ENCODE data around the gene PARM1.

The PARM1 gene

DNA sequence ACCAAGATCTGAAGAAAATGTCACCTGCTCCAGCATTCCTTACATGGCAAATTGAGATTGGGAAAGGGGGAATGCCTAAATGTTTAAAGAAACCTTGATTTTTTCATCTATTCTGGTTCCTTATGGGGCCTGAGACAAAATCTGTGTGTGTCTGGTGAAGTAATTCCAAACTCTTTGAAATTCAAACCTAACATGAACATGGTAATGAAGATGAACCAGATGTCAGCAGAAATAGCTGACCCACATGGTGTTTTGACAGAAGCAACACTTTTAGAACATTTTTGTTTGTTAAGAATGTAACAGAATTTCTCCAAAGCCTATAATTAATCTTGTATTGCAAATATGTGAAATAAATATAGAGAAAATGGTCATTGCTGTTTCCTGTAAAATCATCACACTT lies 133.0 kb downstream of the PARM1 start:
- DNase-seq (ENCODE audit: low read depth in 2 of 2, low spot score in 1 of 2), result no peak

- DNase-seq (ENCODE audit: low read depth in 2 of 2, low spot score in 1 of 2), result no peak
Observed at GRCh38 chr4:75069493-75070074, 136.7 kb downstream of the PARM1 start.

DNA sequence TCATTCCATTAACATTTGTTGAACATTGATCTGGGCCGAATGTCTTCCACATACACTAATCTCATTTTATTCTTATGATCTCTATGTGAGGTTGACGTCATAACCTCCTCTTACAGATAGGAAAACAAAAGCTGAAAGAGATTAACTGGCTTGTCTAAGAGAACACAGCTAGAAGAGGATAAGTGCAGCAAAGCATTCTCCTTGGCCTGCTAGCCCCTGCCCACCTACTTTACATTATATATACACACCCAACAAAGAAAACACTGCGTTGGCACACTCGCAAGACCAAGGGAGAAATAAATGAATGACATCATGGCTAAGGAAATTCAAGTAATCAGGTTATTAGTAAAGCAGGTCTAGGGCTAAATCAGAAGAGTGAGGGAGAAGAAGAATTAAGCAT lies 138.4 kb downstream of the PARM1 start:
- no peak for DNase-seq (ENCODE audit: low read depth in 2 of 2, low spot score in 1 of 2)

- no peak for DNase-seq (ENCODE audit: low read depth in 2 of 2, low spot score in 1 of 2)
Observed at GRCh38 chr4:75080888-75081287, 148.0 kb downstream of the PARM1 start.

DNA sequence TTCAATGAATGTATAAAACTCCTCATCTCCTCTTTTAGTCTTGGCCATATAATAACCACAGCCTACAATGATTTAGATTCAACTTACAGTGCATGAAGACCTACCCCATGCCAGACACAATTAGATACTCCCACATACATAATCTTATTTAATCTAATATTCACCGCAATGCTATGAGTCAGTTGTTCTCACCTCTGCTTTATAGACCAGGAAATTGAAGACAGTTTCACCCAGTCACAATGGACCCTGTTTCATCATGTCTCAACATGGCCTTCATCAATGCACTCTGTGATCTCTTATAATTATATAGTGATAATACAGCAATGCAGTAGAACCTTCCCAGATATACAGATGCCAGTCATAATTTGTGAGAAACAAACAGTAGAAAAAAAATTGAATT lies 148.6 kb downstream of the PARM1 start:
- no peak for DNase-seq (ENCODE audit: low read depth in 2 of 2, low spot score in 1 of 2)

DNA sequence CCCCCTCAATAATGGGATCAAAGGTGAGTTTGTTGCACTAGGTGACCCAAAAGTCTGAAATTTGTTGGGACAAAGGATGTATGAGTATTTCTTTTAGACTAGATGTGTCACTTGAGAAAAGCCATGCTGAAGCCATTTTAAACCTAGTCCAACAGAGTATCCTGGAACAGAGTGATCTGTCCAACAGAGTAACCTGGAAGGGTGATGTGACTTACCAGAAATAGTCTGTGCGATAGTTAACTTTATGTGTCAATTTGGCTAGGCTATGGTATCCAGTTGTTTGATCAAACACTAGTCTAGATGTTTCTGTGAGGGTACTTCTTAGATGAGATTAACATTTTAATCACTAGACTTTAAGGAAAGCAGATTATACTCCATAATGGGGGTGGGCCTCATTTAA lies 154.5 kb downstream of the PARM1 start:
- no peak for DNase-seq (ENCODE audit: low read depth in 2 of 2, low spot score in 1 of 2)

GRCh38 chr4:75087865-75088264 lies 154.9 kb downstream of the PARM1 start:
- no peak for DNase-seq (ENCODE audit: low read depth in 2 of 2, low spot score in 1 of 2)

DNA sequence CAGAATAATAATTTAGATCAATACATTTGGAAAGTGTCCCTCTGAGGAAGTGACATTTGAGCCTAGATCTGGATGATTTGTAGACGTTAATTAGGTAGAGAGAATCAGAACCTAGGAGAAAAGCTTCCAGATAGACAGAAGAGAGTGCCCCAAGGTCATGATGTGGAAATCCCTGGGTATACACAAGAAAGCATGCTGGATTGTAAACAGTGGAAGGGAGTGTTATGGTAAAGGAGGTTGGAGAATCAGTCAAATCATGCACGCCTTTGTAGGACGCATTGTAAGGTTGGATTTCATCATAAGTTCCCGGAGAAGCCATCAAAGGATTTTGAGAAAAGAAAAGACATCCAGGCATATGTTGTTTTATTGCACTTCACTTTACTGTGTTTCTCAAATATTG lies 156.3 kb downstream of the PARM1 start:
- DNase-seq (ENCODE audit: low read depth in 2 of 2, low spot score in 1 of 2), result no peak

DNA sequence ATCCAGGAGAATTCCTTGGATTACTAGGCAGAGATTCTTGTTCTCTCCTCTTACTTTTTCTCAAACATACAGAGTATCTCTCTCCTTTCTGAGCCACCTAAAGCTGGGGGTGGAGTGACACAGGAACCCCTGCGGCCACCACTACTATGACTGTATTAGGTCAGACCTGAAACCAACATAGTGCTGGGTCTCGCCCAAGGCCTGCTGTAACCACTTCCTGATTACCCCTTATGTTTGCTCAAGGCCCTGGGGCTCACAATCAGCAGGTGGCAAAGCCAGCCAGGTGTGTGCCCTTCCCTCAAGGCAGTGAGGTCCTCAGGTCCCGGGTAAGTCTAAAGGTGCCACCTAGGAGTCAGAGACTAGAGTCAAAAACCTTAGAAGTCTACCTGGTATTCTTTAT lies 166.4 kb downstream of the PARM1 start:
- no peak for DNase-seq (ENCODE audit: low read depth in 2 of 2, low spot score in 1 of 2)

Data from stimulated activated CD8-positive, alpha-beta memory T cell treated with anti-CD3 and anti-CD28 coated beads, Interleukin-4, amount 100 ng/mL, for 4 hours (primary cell).